SK-N-SH treated with all-trans-retinoic acid at 6 μM for 48 hours (cell line): ENCODE measurements around the gene ALG8.

Experiments used
- ATAC-seq: fragments of 200-7000 bp; cut with Tn5 transposase; 3 replicates; pipeline ENCODE4 v1.9.1; 2020; ENCODE audit warnings: mild to moderate bottlenecking, moderate library complexity
- ARNTL ChIP-seq: fragments of 450-650 bp; formaldehyde crosslinking; IDR thresholded peaks from 2 replicates; pipeline ENCODE4 v1.5.0; 2020; ENCODE audit warnings: low read depth, mild to moderate bottlenecking, moderate library complexity, borderline replicate concordance
- BACH2 ChIP-seq: fragments of 250-450 bp; sonication (Bioruptor Pico); IDR thresholded peaks from 2 replicates; pipeline ENCODE4 v1.9.0; 2021; ENCODE audit warnings: mild to moderate bottlenecking, borderline replicate concordance
- CREB5 ChIP-seq: fragments of 250-450 bp; sonication (Bioruptor Pico); IDR thresholded peaks from 2 replicates; pipeline ENCODE4 v1.5.1; 2020; ENCODE audit warnings: low read depth, mild to moderate bottlenecking, moderate library complexity
- CSDC2 ChIP-seq: fragments of 250-450 bp; sonication (Bioruptor Pico); IDR thresholded peaks from 2 replicates; pipeline ENCODE4 v1.5.0; 2020; ENCODE audit warnings: mild to moderate bottlenecking, moderate library complexity
- CSRNP3 ChIP-seq: fragments of 250-450 bp; sonication (Bioruptor Pico); IDR thresholded peaks from 2 replicates; pipeline ENCODE4 v1.5.1; 2021; ENCODE audit warnings: mild to moderate bottlenecking, moderate library complexity
- ESRRG ChIP-seq: fragments of 250-450 bp; sonication (Bioruptor Pico); IDR thresholded peaks from 2 replicates; pipeline ENCODE4 v1.6.1; 2021; ENCODE audit warnings: mild to moderate bottlenecking
- GLIS3 ChIP-seq: fragments of 250-450 bp; sonication (Bioruptor Pico); IDR thresholded peaks from 2 replicates; pipeline ENCODE4 v1.5.0; 2020; ENCODE audit warnings: mild to moderate bottlenecking, moderate library complexity
- ISL1 ChIP-seq: fragments of 250-450 bp; sonication (Bioruptor Pico); IDR thresholded peaks from 2 replicates; pipeline ENCODE4 v2.1.2; 2022; ENCODE audit warnings: mild to moderate bottlenecking, moderate library complexity
- OSR1 ChIP-seq: fragments of 250-450 bp; sonication (Bioruptor Pico); IDR thresholded peaks from 2 replicates; pipeline ENCODE4 v1.8.0; 2022; ENCODE audit warnings: moderate library complexity, mild to moderate bottlenecking, inconsistent platforms
- PATZ1 ChIP-seq: fragments of 250-450 bp; sonication (Bioruptor Pico); IDR thresholded peaks from 2 replicates; pipeline ENCODE4 v1.8.0; 2020; ENCODE audit warnings: mild to moderate bottlenecking, moderate library complexity, borderline replicate concordance
- POU6F1 ChIP-seq: fragments of 250-450 bp; sonication (Bioruptor Pico); IDR thresholded peaks from 2 replicates; pipeline ENCODE4 v1.8.0; 2021; ENCODE audit warnings: low read depth, mild to moderate bottlenecking, moderate library complexity, borderline replicate concordance
- RARB ChIP-seq: fragments of 250-450 bp; sonication (Bioruptor Pico); IDR thresholded peaks from 2 replicates; pipeline ENCODE4 v1.8.0; 2021; ENCODE audit warnings: mild to moderate bottlenecking, moderate library complexity
- TCF4 ChIP-seq: fragments of 250-450 bp; sonication (Bioruptor Pico); IDR thresholded peaks from 2 replicates; pipeline ENCODE4 v1.8.0; 2021; ENCODE audit warnings: mild to moderate bottlenecking, moderate library complexity, borderline replicate concordance
- TOX ChIP-seq: fragments of 250-450 bp; sonication (Bioruptor Pico); IDR thresholded peaks from 2 replicates; pipeline ENCODE4 v1.8.0; 2021; ENCODE audit warnings: mild to moderate bottlenecking, moderate library complexity, borderline replicate concordance
- TSHZ2 ChIP-seq: fragments of 250-450 bp; sonication (Bioruptor Pico); IDR thresholded peaks from 2 replicates; pipeline ENCODE4 v1.5.0; 2020; ENCODE audit warnings: mild to moderate bottlenecking, moderate library complexity
- ZC3H10 ChIP-seq: fragments of 250-450 bp; sonication (Bioruptor Pico); IDR thresholded peaks from 2 replicates; pipeline ENCODE4 v1.5.1; 2021; ENCODE audit warnings: mild to moderate bottlenecking, moderate library complexity
- ZFP30 ChIP-seq: fragments of 450-650 bp; formaldehyde crosslinking; IDR thresholded peaks from 2 replicates; pipeline ENCODE4 v1.5.0; 2022; ENCODE audit warnings: mild to moderate bottlenecking, moderate library complexity
- ZNF565 ChIP-seq: fragments of 450-650 bp; formaldehyde crosslinking; conservative IDR thresholded peaks from 2 replicates; pipeline ENCODE4 v1.5.0; 2020; ENCODE audit warnings: low read depth, mild to moderate bottlenecking, moderate library complexity
- ZNF70 ChIP-seq: fragments of 450-650 bp; formaldehyde crosslinking; IDR thresholded peaks from 2 replicates; pipeline ENCODE4 v1.5.0; 2020; ENCODE audit warnings: mild to moderate bottlenecking, moderate library complexity
- ZNF8 ChIP-seq: fragments of 450-650 bp; formaldehyde crosslinking; IDR thresholded peaks from 2 replicates; pipeline ENCODE4 v1.5.0; 2020; ENCODE audit warnings: mild to moderate bottlenecking, moderate library complexity

The ALG8 gene

GRCh38 chr11:78069465-78069864, 70.0 kb downstream of the ALG8 start:
- no peak for ATAC-seq

GRCh38 chr11:78067704-78068103, 71.7 kb downstream of the ALG8 start:
- no peak for ATAC-seq

More at GRCh38 chr11:78069465-78069864, 70.0 kb downstream of the ALG8 start:
- TF ChIP-seq PATZ1 (CRISPR knock-in tag): no peak
- TF ChIP-seq ISL1 (CRISPR knock-in tag): no peak
- TF ChIP-seq TCF4 (CRISPR knock-in tag): no peak
- no peak for TF ChIP-seq CSDC2 (CRISPR knock-in tag)
- no peak for TF ChIP-seq CSRNP3
- no peak for TF ChIP-seq ZNF8 (CRISPR knock-in tag)
- TF ChIP-seq BACH2 (CRISPR knock-in tag): no peak
- TF ChIP-seq ESRRG (CRISPR knock-in tag): no peak
- no peak for TF ChIP-seq TOX (CRISPR knock-in tag)
- TF ChIP-seq OSR1 (CRISPR knock-in tag): no peak

GRCh38 chr11:78066471-78066870, 73.0 kb downstream of the ALG8 start:
- TF ChIP-seq ARNTL (CRISPR knock-in tag): no peak
- TF ChIP-seq TSHZ2 (CRISPR knock-in tag): no peak
- TF ChIP-seq ZFP30: no peak
- no peak for TF ChIP-seq PATZ1 (CRISPR knock-in tag)
- no peak for TF ChIP-seq TOX (CRISPR knock-in tag)
- TF ChIP-seq ZNF8 (CRISPR knock-in tag): no peak
- no peak for TF ChIP-seq ZNF70 (CRISPR knock-in tag)
- TF ChIP-seq ZNF565: no peak
- no peak for TF ChIP-seq GLIS3 (CRISPR knock-in tag)
- TF ChIP-seq POU6F1 (CRISPR knock-in tag): no peak
- no peak for TF ChIP-seq ISL1 (CRISPR knock-in tag)
- TF ChIP-seq ZC3H10 (CRISPR knock-in tag): no peak
- TF ChIP-seq RARB: no peak
- no peak for TF ChIP-seq OSR1 (CRISPR knock-in tag)
- ATAC-seq: no peak

More at GRCh38 chr11:78067704-78068103, 71.7 kb downstream of the ALG8 start:
- peak; percentile 9; the same call in 1 of the 2 replicates for TF ChIP-seq GLIS3 (CRISPR knock-in tag)
- TF ChIP-seq CREB5 (CRISPR knock-in tag): 0 out of 2 replicates have a peak, but pooled peaks have one; percentile 33
- TF ChIP-seq CSDC2 (CRISPR knock-in tag): no peak
- no peak for TF ChIP-seq ESRRG (CRISPR knock-in tag)
- 0 out of 2 replicates have a peak, but pooled peaks have one; percentile 13 for TF ChIP-seq PATZ1 (CRISPR knock-in tag)
- TF ChIP-seq TOX (CRISPR knock-in tag): no peak
